Upper lobe of left lung (tissue), 4 donors: ENCODE results near the gene UBE3B.

Experiments used
- EP300 ChIP-seq, 4 donors: sonication (generic); formaldehyde crosslinking; IDR thresholded peaks; one replicate each; pipeline ENCODE4 v1.5.1; 2017; ENCODE audit warnings: antibody characterized with exemption in 4 of 4, control low read depth in 2 of 4
- POLR2A ChIP-seq, 4 donors: fragments of 450-650 bp; IDR thresholded peaks; one replicate each; pipeline ENCODE4 v1.5.1; 2016 to 2017; ENCODE audit warnings: antibody characterized with exemption in 4 of 4, mild to moderate bottlenecking in 2 of 4
- POLR2AphosphoS5 ChIP-seq, 2 donors: sonication (generic); formaldehyde crosslinking; IDR thresholded peaks; one replicate each; pipeline ENCODE4 v1.5.1; 2017; ENCODE audit warnings: antibody characterized with exemption in 2 of 2
- TF ChIP-seq, protein P1 (sequence below), 6 experiments: fragments of 450-650 bp in 4 of 6; fragments of 200-600 bp in 2 of 6; sonication (generic) in 2 of 6; IDR thresholded peaks; one replicate each; pipeline ENCODE4 v1.5.1; 2016 to 2019; ENCODE audit warnings: antibody characterized with exemption in 6 of 6

DNA sequence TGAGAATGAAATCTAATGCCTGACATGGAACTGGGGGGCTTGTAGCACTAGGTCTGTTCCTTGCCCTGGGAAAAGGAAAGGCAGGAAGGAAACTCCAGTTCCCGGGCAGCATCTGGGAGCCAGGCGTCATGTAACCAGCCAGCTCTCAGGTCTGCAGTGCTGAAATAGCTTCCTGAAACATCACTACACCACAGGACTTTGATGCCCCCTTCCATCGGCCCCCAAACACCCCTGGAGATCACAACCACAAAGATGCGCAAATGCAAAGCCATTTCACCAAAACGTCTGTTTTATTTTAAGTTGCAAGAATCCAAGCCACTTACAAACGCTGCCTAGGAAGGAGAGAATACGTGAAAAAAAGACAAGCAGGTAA lies 41.3 kb upstream of the UBE3B start:
- TF ChIP-seq, protein P1, sequence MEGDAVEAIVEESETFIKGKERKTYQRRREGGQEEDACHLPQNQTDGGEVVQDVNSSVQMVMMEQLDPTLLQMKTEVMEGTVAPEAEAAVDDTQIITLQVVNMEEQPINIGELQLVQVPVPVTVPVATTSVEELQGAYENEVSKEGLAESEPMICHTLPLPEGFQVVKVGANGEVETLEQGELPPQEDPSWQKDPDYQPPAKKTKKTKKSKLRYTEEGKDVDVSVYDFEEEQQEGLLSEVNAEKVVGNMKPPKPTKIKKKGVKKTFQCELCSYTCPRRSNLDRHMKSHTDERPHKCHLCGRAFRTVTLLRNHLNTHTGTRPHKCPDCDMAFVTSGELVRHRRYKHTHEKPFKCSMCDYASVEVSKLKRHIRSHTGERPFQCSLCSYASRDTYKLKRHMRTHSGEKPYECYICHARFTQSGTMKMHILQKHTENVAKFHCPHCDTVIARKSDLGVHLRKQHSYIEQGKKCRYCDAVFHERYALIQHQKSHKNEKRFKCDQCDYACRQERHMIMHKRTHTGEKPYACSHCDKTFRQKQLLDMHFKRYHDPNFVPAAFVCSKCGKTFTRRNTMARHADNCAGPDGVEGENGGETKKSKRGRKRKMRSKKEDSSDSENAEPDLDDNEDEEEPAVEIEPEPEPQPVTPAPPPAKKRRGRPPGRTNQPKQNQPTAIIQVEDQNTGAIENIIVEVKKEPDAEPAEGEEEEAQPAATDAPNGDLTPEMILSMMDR (IDR thresholded peaks at IDR 0.05): no peak
- TF ChIP-seq POLR2A (IDR thresholded peaks at IDR 0.05) (no peak), EP300 (IDR thresholded peaks at IDR 0.05) (no peak), POLR2AphosphoS5 (IDR thresholded peaks at IDR 0.05) (no peak)
